Small intestine (tissue), 7 donors: ENCODE measurements around the gene CYP3A5. TPM values are rescaled to one million over a fixed set of nuclear protein-coding genes. Genes with fewer than 3 reads are reported as not detected.

Experiments used
- DNase-seq, 2 donors: peaks; one replicate each; pipeline versions ENCODE4 v3.0.0 to v3.0.0-alpha.2; 2013
- FAIRE-seq: peaks from 2 replicates; lab custom pipeline; 2012; peaks lifted over from hg19 to GRCh38; lab: Jason Lieb, UNC
- H3K27ac ChIP-seq, 3 donors: one replicate each; pipeline ENCODE4 v1.5.1; 2013; ENCODE audit warnings: low read length in 2 of 3, mild to moderate bottlenecking in 2 of 3, control low read depth in 1 of 3, inconsistent platforms in 1 of 3, low read depth in 1 of 3, moderate library complexity in 1 of 3
- H3K27me3 ChIP-seq, 3 donors: one replicate each; pipeline ENCODE4 v1.6.1; 2013; ENCODE audit warnings: low read length in 3 of 3, inconsistent platforms in 1 of 3; ENCODE audit not compliant: control insufficient read depth in 3 of 3, insufficient read depth in 3 of 3
- H3K36me3 ChIP-seq, 3 donors: one replicate each; pipeline ENCODE4 v1.6.1; 2013; ENCODE audit warnings: low read length in 3 of 3, inconsistent platforms in 1 of 3, low read depth in 1 of 3, mild to moderate bottlenecking in 1 of 3, moderate library complexity in 1 of 3; ENCODE audit not compliant: control insufficient read depth in 3 of 3, insufficient read depth in 2 of 3
- H3K4me1 ChIP-seq, 3 donors: one replicate each; pipeline ENCODE4 v1.6.1; 2013; ENCODE audit warnings: low read length in 2 of 3, inconsistent platforms in 1 of 3, low read depth in 1 of 3, mild to moderate bottlenecking in 1 of 3, moderate library complexity in 1 of 3; ENCODE audit not compliant: control insufficient read depth in 3 of 3, insufficient read depth in 2 of 3
- H3K4me3 ChIP-seq, 3 donors: one replicate each; pipeline ENCODE4 v1.5.1; 2013; ENCODE audit warnings: low read length in 3 of 3, control low read depth in 1 of 3, inconsistent platforms in 1 of 3, low read depth in 1 of 3, mild to moderate bottlenecking in 1 of 3, moderate library complexity in 1 of 3
- H3K9me3 ChIP-seq, 2 donors: one replicate each; pipeline ENCODE4 v1.6.1; 2013; ENCODE audit warnings: low read depth in 1 of 2, low read length in 1 of 2; ENCODE audit not compliant: control insufficient read depth in 2 of 2, insufficient read depth in 1 of 2
- WGBS, 3 donors: extraction: QIAGEN DNeasy Blood & Tissue Kit; methylation state at CpG; one replicate each; pipeline ENCODE4 v1.1.7; 2013; 5-methylcytosine and 5-hydroxymethylcytosine counted together
- polyA plus RNA-seq, 4 donors: library from polyadenylated mRNA; stranded (reverse) in 3 of 4; unstranded in 1 of 4; fragments of 200-250 nt in 3 of 4; fragments of 120-200 nt in 1 of 4; gene quantifications; one replicate each; pipeline versions ENCODE4 v1.2.1 to v1.2.3, GENCODE V29; 2013
- donor health status: healthy with polysubstance abuse.
- donor health status: control.
- donor health status: control.
- donor health status: Bipolar disorder and iron deficiency.
- donor health status: healthy.

CYP3A5 gene
- polyA plus RNA-seq, 4 donors, result 63.7 to 1,093 (median 419) TPM

DNA sequence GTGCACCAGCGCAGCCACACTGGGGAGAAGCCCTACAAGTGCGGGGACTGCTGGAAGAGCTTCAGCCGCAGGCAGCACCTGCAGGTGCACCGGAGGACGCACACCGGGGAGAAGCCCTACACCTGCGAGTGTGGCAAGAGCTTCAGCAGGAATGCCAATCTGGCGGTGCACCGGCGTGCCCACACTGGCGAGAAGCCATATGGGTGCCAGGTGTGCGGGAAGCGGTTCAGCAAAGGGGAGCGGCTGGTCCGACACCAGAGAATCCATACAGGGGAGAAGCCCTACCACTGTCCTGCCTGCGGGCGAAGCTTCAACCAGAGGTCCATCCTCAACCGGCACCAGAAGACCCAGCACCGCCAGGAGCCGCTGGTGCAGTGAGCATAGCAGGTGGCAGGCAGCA lies 50.2 kb downstream of the CYP3A5 start:
- DNase-seq (no peak), FAIRE-seq (no peak)
- H3K27ac ChIP-seq, result no peak overlapping the region
- no peak overlapping the region for H3K4me3 ChIP-seq
- H3K4me1 ChIP-seq, result peaks cover 0 to 4% (median 0%) of the 10 kb centered on the region in 3 donors
- H3K9me3 ChIP-seq, result no peaks in the 10 kb centered on the region
- peaks cover 20 to 63% (median 30%) of the 10 kb centered on the region in 3 donors for H3K36me3 ChIP-seq
- WGBS, 3 donors, result 73 to 92% (median 83%) methylated on average over 20 of the region's 20 CpGs
- no peaks in the 10 kb centered on the region for H3K27me3 ChIP-seq

- Histone ChIP-seq H3K4me3 (no peak overlapping the region), H3K27me3 (no peaks in the 10 kb centered on the region), H3K36me3 (peaks cover 19 to 69% (median 26%) of the 10 kb centered on the region in 3 donors), H3K9me3 (no peaks in the 10 kb centered on the region), H3K4me1 (peaks cover 0 to 4% (median 0%) of the 10 kb centered on the region in 3 donors), H3K27ac (no peak overlapping the region)
- DNase-seq (no peak), FAIRE-seq (no peak)
- 83 to 86% (median 84%) methylated on average over 14 of the region's 14 CpGs for WGBS, 3 donors
These were observed 51.0 kb downstream of the CYP3A5 start for GRCh38 chr7:99628471-99629465.

- no peak for DNase-seq
- peaks cover 17 to 75% (median 26%) of the 10 kb centered on the region in 3 donors for H3K36me3 ChIP-seq
- no peak overlapping the region for H3K27ac ChIP-seq
- no peak overlapping the region for H3K4me3 ChIP-seq
- H3K9me3 ChIP-seq, result no peaks in the 10 kb centered on the region
- 96 to 98% (median 97%) methylated on average over 11 of the region's 11 CpGs for WGBS, 3 donors
- peaks cover 0 to 4% (median 2%) of the 10 kb centered on the region in 3 donors for H3K4me1 ChIP-seq
- no peak for FAIRE-seq
- H3K27me3 ChIP-seq, result no peaks in the 10 kb centered on the region
These were observed 52.3 kb downstream of the CYP3A5 start for GRCh38 chr7:99627513-99627912.

GRCh38 chr7:99626661-99627060 lies 53.1 kb downstream of the CYP3A5 start:
- Histone ChIP-seq H3K4me1 (peaks cover 0 to 2% (median under 1%) of the 10 kb centered on the region in 3 donors), H3K36me3 (peaks cover 15 to 77% (median 21%) of the 10 kb centered on the region in 3 donors), H3K27me3 (no peaks in the 10 kb centered on the region), H3K27ac (no peak overlapping the region), H3K4me3 (no peak overlapping the region), H3K9me3 (no peaks in the 10 kb centered on the region)
- FAIRE-seq (no peak), DNase-seq (no peak)
- 85 to 94% (median 89%) methylated on average over 1 of the region's 1 CpG for WGBS, 3 donors

DNA sequence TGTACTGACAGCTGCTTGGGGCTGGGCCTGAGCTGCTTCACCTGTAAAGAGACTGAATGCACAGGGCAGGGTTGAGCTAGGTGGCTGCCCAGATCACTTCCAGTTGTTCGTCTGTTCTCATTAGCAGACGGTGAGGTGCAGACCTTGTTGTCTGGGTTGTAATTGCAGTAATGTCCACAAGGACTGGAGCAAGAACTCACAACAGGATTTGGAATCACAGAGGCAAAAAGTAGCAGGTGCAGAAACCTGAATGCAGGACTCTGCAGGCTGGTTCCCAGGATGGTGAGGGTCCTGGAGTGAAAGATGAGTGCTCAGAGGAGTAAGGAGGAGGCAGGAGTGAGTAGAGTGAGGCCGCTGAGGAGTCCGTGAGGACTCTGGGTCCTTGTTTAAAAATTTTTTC lies 53.8 kb downstream of the CYP3A5 start:
- FAIRE-seq, result no peak
- H3K9me3 ChIP-seq, result no peaks in the 10 kb centered on the region
- H3K27ac ChIP-seq, result no peak overlapping the region
- peaks cover 15 to 76% (median 21%) of the 10 kb centered on the region in 3 donors for H3K36me3 ChIP-seq
- H3K27me3 ChIP-seq, result no peaks in the 10 kb centered on the region
- no peak for DNase-seq
- peaks cover 0 to 2% (median 0%) of the 10 kb centered on the region in 3 donors for H3K4me1 ChIP-seq
- WGBS, 3 donors, result 91 to 96% (median 95%) methylated on average over 4 of the region's 4 CpGs
- no peak overlapping the region for H3K4me3 ChIP-seq

- Histone ChIP-seq H3K36me3 (peaks cover 13 to 79% (median 20%) of the 10 kb centered on the region in 3 donors), H3K27me3 (no peaks in the 10 kb centered on the region), H3K4me3 (no peak overlapping the region), H3K4me1 (peaks cover 0 to 2% (median 0%) of the 10 kb centered on the region in 3 donors), H3K9me3 (no peaks in the 10 kb centered on the region), H3K27ac (no peak overlapping the region)
- FAIRE-seq, result no peak
- no peak for DNase-seq
- 87 to 89% (median 88%) methylated on average over 5 of the region's 5 CpGs for WGBS, 3 donors
These were observed 54.5 kb downstream of the CYP3A5 start for GRCh38 chr7:99625321-99625720.

- Histone ChIP-seq H3K4me1 (peaks cover 0 to 2% (median 0%) of the 10 kb centered on the region in 3 donors), H3K36me3 (peaks cover 16 to 79% (median 18%) of the 10 kb centered on the region in 3 donors), H3K27ac (no peak overlapping the region), H3K9me3 (no peaks in the 10 kb centered on the region), H3K4me3 (no peak overlapping the region), H3K27me3 (no peaks in the 10 kb centered on the region)
- FAIRE-seq (no peak), DNase-seq (peak in 1 of 2 donors; percentile 54)
- WGBS, 3 donors, result 77 to 91% (median 77%) methylated on average over 15 to 16 of the region's 16 CpGs
These were observed 55.3 kb downstream of the CYP3A5 start for GRCh38 chr7:99624484-99624883.

DNA sequence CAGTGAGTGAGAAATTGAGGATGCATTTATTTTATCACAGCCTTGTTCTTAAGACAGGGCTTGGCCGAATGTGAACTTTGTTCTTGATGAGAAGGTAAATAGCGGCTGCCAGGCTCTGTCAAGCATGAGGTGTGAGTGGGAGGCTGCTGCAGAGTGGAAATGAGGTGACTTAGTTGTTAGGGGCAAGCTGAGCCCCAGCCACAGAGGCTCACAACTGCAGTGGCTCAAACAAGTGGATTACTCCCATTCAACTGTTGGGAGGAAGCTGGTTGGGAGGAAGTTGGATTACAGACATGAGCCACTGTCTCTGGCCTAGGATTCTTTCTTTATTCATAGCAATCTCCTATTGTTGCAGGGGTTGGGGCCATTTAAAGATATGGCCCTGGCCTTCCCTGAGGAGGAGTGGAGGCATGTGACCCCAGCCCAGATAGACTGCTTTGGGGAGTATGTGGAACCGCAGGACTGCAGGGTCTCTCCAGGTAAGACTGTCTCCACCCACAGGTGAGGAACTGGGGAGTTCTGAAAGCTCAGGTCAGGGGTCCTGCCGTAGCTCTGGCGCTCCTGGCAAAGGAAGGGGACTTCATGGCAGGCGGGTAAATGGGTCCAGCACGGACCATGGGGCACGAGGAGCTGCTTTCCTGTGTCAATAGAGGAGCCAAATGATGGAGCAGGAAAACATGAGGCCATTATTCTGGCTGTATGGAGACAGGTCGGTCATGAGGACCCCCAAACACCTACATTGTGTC lies 55.9 kb downstream of the CYP3A5 start:
- Histone ChIP-seq H3K27ac (peak overlapping the region in 2 of 3 donors; percentile 4 to 22), H3K36me3 (peaks cover 16 to 75% (median 16%) of the 10 kb centered on the region in 3 donors), H3K4me3 (no peak overlapping the region), H3K4me1 (peaks cover 0 to 2% (median 0%) of the 10 kb centered on the region in 3 donors), H3K9me3 (no peaks in the 10 kb centered on the region), H3K27me3 (no peaks in the 10 kb centered on the region)
- FAIRE-seq (no peak), DNase-seq (peak; percentile 20 to 29)
- WGBS, 3 donors, result 63 to 75% (median 65%) methylated on average over 9 of the region's 9 CpGs
